WI38 (cell line): ENCODE measurements around the gene APOM.
A peak's percentile ranks its signal among the peaks of the same experiment; 100 is the strongest.

ENCODE experiments used
- H3K4me3 ChIP-seq: 2 replicates; pipeline ENCODE4 v1.5.1; 2011; ENCODE audit warnings: low read depth, mild to moderate bottlenecking, control low read depth, low read length
- TF ChIP-seq, protein P1 (sequence below): IDR thresholded peaks from 2 replicates; pipeline ENCODE4 v1.5.1; 2012; ENCODE audit warnings: low read depth, mild to moderate bottlenecking, control low read depth, low read length

APOM gene

DNA sequence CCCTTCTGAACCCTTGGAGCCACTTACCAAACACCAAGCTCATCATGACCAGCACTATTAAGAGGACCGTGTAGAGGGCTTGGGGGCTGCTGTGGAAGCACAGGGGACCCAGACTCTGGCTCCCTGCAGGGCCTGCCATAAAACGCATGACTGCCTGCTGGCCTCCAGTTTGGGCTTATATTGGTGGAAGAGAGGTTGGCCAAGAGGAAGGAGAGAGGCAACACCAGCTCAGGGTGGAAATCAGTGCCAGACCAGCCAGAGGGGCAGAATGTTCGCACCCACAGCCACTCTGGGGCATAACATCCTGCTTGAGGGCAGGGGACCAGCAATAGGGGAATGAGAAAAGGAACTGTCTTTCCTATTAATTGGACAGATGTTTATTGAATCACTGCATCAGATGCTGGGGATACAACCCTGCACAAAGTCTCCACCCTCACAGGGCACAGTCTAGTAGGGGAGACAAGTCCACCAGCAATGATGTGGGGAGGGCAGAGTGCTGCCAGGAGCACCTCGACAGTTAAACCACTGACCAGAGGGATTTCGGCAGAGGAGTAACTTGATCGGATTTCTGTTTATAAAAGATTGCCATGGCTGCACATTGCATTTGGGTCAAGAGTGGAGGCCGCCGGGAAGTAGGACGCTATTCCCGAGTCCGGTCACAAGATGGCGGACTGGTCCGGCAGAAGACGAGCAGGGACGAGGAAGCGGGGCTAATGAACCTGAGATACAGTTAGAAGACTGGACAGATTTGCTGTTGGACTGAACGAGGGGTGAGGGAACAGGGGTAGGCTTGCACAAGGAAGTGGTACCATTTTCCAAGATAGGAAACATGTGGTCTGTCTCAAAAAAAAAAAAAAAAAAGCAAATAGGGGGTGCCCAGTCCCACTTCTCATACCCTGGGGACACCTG lies 24.8 kb downstream of the APOM start, which contains the start of gene LY6G5C:
Gene LY6G5C (minus strand): TSS at position 842 of the 909 bp plus-strand sequence. CDS start 694 bp downstream, at position 148.
- TF ChIP-seq, protein P1, sequence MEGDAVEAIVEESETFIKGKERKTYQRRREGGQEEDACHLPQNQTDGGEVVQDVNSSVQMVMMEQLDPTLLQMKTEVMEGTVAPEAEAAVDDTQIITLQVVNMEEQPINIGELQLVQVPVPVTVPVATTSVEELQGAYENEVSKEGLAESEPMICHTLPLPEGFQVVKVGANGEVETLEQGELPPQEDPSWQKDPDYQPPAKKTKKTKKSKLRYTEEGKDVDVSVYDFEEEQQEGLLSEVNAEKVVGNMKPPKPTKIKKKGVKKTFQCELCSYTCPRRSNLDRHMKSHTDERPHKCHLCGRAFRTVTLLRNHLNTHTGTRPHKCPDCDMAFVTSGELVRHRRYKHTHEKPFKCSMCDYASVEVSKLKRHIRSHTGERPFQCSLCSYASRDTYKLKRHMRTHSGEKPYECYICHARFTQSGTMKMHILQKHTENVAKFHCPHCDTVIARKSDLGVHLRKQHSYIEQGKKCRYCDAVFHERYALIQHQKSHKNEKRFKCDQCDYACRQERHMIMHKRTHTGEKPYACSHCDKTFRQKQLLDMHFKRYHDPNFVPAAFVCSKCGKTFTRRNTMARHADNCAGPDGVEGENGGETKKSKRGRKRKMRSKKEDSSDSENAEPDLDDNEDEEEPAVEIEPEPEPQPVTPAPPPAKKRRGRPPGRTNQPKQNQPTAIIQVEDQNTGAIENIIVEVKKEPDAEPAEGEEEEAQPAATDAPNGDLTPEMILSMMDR = peak; percentile 54
- H3K4me3 ChIP-seq = peak within 1 kb of the TSS; percentile 57

DNA sequence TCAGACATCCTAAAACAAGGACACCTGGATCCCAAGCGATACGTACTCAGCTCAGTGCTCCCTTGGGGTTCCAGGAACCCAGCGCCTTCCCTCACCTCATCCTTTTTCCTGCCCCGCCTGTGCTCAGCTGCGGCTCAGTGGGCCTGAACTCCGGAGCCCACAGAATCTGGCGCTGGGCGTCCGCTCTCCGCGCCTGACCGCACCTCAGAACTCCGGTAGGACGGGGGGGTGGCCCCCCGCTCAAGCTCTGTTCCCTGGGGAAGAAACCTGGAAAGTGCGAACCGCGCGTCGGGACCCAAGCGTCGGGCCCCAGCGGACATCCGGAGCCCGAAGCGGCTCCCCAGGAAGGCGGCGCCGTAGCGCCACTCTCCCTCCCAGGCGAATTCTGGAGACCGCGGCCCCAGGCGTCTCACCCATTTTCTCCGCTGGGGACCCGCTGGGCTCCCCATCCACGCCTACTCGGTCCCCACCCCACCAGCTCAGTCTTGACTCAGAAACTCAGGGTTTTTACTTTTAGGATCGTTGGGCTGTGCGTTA lies 25.5 kb downstream of the APOM start:
- peak overlapping the region; percentile 57 for H3K4me3 ChIP-seq
- TF ChIP-seq, protein P1 = no peak

DNA sequence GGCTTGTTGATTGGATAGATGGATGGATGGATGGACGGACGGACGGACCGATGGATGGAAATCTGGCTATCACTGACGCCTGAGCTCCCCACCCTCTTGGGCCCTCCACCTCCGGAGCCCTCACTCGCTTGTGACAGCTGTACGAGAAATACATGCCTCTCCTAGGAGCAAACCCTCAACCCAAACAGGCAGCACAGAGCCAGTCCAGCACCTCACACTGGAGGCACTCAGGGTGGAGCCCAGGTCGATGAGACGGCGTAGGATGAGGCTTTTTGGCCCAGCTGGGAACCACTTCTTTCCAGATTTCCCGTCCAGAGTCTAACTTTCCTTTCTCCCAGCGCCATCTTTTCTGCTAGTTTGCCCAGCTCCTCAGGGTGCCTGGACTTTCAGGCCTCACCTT lies 27.9 kb downstream of the APOM start:
- TF ChIP-seq, protein P1 = no peak
- H3K4me3 ChIP-seq = no peak overlapping the region

DNA sequence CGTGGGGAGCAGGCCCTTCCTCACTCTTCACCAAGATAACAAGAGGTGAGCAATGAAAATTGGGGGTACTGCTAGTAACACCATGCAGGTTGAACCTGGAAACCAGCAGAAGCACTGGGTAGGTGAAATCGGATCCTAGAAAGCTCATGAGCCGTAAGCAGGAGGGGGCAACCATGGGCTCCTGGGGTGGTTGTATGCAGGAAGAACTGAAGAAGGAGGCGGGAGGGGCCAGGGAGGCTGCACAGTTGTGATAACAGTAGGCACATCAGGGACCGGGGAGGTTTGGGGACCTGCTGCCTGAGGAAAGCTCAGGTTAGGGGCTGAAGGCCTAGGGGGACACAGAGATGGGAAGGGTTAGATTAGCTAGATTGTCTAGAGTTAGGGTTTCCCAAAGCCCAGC lies 30.8 kb downstream of the APOM start:
- H3K4me3 ChIP-seq = no peak overlapping the region
- TF ChIP-seq, protein P1 = no peak

DNA sequence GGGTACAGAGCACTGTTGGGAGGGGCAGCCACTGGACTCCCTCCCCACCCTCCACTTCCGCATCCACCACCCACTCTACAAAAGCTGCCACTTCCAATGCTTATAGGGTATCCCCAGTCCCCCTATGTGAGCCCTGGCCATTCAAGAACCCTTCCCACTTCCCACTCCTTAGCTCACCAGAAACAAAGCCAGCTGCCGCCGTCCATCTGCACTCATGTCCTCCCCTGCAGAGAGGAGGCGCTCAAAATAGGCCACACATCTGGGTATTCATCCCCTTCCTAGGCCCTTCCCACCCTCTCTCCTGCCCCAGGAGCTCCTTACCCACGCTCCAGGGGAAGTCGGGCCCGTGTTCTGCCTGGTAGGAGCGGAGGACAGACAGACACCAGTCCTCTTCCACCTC lies 31.6 kb downstream of the APOM start:
- TF ChIP-seq, protein P1 = no peak
- no peak overlapping the region for H3K4me3 ChIP-seq

DNA sequence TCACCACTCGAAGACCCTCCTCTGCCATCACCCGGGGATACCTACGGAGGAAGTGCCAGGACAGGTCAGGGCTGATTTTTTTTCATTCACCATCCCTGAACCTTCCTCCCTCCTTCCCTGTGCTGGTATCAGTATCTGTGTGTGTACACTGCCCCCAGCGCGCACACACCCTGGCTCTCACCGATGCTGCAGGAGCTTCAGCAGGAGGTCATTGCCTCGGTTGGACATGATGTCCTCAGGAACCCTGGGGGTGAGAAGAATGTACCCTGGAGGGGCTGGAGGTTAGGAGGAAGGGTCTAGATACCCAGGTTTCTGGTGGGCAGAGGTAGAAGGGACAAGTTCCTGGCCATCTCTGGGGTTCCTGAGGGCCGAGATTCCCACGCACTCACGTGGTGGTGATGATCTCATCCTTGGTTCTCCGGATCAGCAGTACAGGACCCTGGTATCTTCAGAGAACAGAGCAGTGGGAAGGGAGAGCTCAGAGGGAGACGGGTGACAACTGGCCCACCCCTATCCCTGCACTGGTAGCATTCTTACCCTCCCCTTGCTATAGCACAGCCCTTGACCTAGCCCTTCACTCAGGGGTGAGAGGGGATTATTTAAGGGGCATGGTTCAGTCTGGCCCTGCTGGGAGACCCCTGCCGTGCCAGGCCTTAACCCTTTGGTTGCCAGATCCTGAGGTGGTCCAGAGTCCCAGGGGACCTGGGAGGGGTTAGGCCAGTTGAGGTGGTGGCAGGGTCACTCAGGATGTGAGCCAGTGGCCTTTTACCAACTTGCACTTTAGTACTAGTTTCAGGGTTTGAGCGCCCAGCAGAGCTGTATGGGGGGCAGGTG lies 32.4 kb downstream of the APOM start:
- no peak overlapping the region for H3K4me3 ChIP-seq
- TF ChIP-seq, protein P1 = no peak
